HepG2 (cell line): ENCODE measurements around the gene DIAPH1. TPM values are rescaled to one million over a fixed set of nuclear protein-coding genes. Genes with fewer than 3 reads are reported as not detected.

Source experiments
- ISL2 ChIP-seq: sonication (generic); formaldehyde crosslinking; IDR thresholded peaks from 2 replicates; pipeline ENCODE4 v1.5.0; 2020; ENCODE audit warnings: missing genetic modification reagents
- KLF9 ChIP-seq: IDR thresholded peaks from 2 replicates; pipeline ENCODE4 v1.6.1; 2016; ENCODE audit warnings: low read depth
- MEF2D ChIP-seq: sonication (generic); formaldehyde crosslinking; IDR thresholded peaks from 2 replicates; pipeline ENCODE4 v1.5.1; 2020; ENCODE audit warnings: mild to moderate bottlenecking, missing genetic modification reagents
- PAF1 ChIP-seq: IDR thresholded peaks from 2 replicates; pipeline ENCODE4 v1.6.1; 2016; ENCODE audit warnings: missing genetic modification reagents, missing compliant biosample characterization
- TP53 ChIP-seq: sonication (generic); formaldehyde crosslinking; conservative IDR thresholded peaks from 2 replicates; pipeline ENCODE4 v1.4.0; 2020; ENCODE audit warnings: missing genetic modification reagents
- YY1 ChIP-seq: IDR thresholded peaks from 2 replicates; pipeline ENCODE4 v1.6.1; 2011; ENCODE audit warnings: low read length, low read depth, moderate library complexity, mild to moderate bottlenecking; ENCODE audit not compliant: insufficient read depth, insufficient replicate concordance
- ZC3H4 ChIP-seq: sonication (generic); formaldehyde crosslinking; IDR thresholded peaks from 2 replicates; pipeline ENCODE4 v1.4.0; 2020; ENCODE audit warnings: missing genetic modification reagents, borderline replicate concordance
- ZIK1 ChIP-seq: sonication (generic); formaldehyde crosslinking; IDR thresholded peaks from 2 replicates; pipeline ENCODE4 v1.5.0; 2020; ENCODE audit warnings: mild to moderate bottlenecking, low read depth, missing genetic modification reagents, borderline replicate concordance
- ZNF205 ChIP-seq: IDR thresholded peaks from 2 replicates; pipeline ENCODE4 v1.6.1; 2018; ENCODE audit warnings: missing biosample characterization, missing genetic modification reagents
- ZNF431 ChIP-seq: sonication (generic); formaldehyde crosslinking; IDR thresholded peaks from 2 replicates; pipeline ENCODE4 v1.9.0; 2022; ENCODE audit warnings: missing genetic modification reagents, low read depth, mild to moderate bottlenecking, borderline replicate concordance
- ZNF616 ChIP-seq: sonication (generic); formaldehyde crosslinking; IDR thresholded peaks from 2 replicates; pipeline ENCODE4 v1.5.0; 2020; ENCODE audit warnings: low read depth, mild to moderate bottlenecking, missing genetic modification reagents
- ZNF749 ChIP-seq: sonication (generic); formaldehyde crosslinking; IDR thresholded peaks from 2 replicates; pipeline ENCODE4 v1.8.0; 2022; ENCODE audit warnings: mild to moderate bottlenecking, missing genetic modification reagents, moderate library complexity, borderline replicate concordance
- ZNF792 ChIP-seq: IDR thresholded peaks from 2 replicates; pipeline ENCODE4 v1.6.1; 2016
- polyA plus RNA-seq, 8 experiments: library from polyadenylated mRNA; depleted of rRNA in 3 of 8; stranded (reverse) in 7 of 8; unstranded in 1 of 8; fragments of >200 nt; fragmentation: Illumina TruSeq in 4 of 8; extraction: Trizol in 4 of 8; gene quantifications; 2 replicates each; pipeline versions ENCODE4 v1.2.1 to v1.2.3, GENCODE V29; 2011 to 2016; ENCODE audit warnings: low read depth in 4 of 8, missing spikeins in 1 of 8, mixed read lengths in 1 of 8; ENCODE audit not compliant: insufficient read depth in 1 of 8
- total RNA-seq, 5 experiments: library from RNA; depleted of rRNA; stranded (reverse); fragments of >200 nt; fragmentation: Illumina TruSeq; extraction: Trizol; gene quantifications; 2 replicates each; pipeline ENCODE4 v1.2.3, GENCODE V29; 2016; ENCODE audit warnings: low read depth in 1 of 5
- TF ChIP-seq, protein P1 (sequence below): sonication (generic); formaldehyde crosslinking; IDR thresholded peaks from 2 replicates; pipeline ENCODE4 v1.4.0; 2020; ENCODE audit warnings: mild to moderate bottlenecking, missing genetic modification reagents
- TF ChIP-seq, protein P2 (sequence below): sonication (generic); formaldehyde crosslinking; IDR thresholded peaks from 2 replicates; pipeline ENCODE4 v1.4.0; 2020; ENCODE audit warnings: missing genetic modification reagents, borderline replicate concordance
- TF ChIP-seq, protein P3 (sequence below): sonication (generic); formaldehyde crosslinking; IDR thresholded peaks from 2 replicates; pipeline ENCODE4; 2020; ENCODE audit warnings: missing genetic modification reagents, mild to moderate bottlenecking, borderline replicate concordance

The DIAPH1 gene
- total and polyA plus RNA-seq, 2 of the 13 experiments (the other 11 are each of a cell fraction or from before 2014, with no cell fraction given), result 25.1 to 33.9 TPM

DNA sequence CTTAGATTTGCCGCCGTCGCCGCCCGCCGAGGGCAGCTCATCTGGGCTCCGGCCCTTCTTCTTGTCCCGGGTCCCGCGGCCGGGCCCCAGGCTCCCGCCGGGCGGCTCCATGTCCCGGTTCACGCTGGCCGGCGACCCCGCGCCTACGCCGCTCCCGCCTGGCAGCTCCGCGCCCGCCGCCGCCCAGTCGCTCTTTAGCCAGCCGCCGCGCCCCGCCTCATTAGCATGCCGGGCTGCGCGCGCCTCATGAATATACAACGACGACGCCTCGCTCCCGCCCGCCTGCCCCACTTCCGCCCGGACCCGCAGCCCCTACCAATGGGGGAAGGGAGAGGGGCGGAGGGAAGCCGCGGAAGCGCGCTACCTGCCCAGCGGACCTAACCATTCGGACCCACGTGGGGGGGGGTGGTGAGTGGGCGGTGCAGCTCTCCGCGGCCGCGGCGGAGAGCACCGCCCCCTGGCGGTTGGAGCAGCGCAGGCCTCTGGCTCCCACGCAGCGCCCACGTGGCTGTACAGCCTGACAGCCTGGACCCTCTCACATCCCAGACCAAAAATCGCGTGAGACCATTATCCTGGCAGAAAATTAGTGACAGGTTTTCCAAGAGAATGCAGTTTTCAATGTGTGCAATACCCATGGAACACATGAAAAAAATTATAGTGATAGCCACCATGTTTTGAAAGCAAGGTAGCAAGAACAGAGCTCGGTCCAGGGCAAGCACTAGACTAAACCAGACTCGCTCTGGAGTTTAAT lies at the start of gene DIAPH1 (continued):
- TF ChIP-seq, protein P1, sequence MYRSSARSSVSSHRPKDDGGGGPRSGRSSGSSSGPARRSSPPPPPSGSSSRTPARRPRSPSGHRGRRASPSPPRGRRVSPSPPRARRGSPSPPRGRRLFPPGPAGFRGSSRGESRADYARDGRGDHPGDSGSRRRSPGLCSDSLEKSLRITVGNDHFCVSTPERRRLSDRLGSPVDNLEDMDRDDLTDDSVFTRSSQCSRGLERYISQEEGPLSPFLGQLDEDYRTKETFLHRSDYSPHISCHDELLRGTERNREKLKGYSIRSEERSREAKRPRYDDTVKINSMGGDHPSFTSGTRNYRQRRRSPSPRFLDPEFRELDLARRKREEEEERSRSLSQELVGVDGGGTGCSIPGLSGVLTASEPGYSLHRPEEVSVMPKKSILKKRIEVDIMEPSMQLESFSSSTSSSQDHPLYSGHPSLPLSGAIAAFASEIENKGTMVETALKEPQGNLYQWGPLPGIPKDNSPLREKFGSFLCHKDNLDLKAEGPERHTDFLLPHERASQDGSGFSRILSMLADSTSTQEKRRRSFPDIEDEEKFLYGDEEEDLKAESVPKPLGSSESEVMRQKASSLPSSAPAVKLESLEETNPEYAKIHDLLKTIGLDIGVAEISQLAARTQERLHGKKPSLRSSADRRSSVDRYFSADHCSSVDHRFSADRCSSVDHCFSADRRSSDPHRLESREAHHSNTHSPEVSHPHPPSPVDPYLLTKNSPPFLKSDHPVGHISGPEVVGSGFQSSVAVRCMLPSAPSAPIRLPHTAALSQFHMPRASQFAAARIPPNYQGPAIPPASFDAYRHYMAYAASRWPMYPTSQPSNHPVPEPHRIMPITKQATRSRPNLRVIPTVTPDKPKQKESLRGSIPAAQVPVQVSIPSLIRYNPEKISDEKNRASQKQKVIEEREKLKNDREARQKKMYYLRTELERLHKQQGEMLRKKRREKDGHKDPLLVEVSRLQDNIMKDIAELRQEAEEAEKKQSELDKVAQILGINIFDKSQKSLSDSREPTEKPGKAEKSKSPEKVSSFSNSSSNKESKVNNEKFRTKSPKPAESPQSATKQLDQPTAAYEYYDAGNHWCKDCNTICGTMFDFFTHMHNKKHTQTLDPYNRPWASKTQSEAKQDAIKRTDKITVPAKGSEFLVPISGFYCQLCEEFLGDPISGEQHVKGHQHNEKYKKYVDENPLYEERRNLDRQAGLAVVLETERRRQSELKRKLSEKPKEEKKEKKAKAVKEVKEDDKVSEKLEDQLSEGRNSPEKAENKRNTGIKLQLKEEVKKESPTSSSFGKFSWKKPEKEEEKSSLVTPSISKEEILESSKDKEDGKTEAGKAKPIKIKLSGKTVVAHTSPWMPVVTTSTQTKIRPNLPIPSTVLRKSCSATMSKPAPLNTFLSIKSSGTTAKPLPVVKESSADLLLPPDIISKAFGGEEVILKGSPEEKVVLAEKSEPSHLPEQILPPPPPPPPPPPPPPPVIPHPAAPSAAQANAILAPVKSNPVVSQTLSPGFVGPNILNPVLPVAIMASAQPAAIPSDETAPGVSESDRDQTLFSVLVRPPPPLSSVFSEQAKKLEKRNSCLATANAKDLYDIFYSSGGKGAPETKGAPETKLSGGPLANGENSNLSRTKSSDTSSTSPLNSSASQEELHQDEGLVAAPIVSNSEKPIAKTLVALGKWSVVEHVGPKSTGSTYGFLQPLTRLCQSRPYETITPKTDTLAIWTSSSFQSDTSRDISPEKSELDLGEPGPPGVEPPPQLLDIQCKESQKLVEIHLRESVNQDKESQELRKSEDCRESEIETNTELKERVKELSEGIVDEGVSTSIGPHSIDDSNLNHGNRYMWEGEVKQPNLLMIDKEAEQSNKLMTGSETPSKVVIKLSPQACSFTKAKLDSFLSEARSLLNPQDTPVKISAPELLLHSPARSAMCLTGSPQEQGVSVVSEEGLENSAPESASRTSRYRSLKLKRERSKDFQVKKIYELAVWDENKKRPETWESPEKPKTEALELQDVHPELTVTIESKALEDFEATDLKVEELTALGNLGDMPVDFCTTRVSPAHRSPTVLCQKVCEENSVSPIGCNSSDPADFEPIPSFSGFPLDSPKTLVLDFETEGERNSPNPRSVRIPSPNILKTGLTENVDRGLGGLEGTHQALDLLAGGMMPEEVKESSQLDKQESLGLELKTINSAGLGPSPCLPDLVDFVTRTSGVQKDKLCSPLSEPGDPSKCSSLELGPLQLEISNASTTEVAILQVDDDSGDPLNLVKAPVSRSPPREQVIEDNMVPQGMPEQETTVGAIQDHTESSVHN (CRISPR knock-in tag), result peak; percentile 69; the same call in 1 of the 2 replicates
- TF ChIP-seq ZNF749 (CRISPR knock-in tag), result peak; percentile 79; the same call in 1 of the 2 replicates
- TF ChIP-seq ZNF431 (CRISPR knock-in tag), result peak; percentile 74; the same call in 1 of the 2 replicates
- no peak for TF ChIP-seq ZC3H4 (CRISPR knock-in tag)
- TF ChIP-seq YY1, result peak; percentile 64
- peak; percentile 75 for TF ChIP-seq ZIK1
- no peak for TF ChIP-seq TP53
- TF ChIP-seq MEF2D, result peak; percentile 86
- TF ChIP-seq, protein P2, sequence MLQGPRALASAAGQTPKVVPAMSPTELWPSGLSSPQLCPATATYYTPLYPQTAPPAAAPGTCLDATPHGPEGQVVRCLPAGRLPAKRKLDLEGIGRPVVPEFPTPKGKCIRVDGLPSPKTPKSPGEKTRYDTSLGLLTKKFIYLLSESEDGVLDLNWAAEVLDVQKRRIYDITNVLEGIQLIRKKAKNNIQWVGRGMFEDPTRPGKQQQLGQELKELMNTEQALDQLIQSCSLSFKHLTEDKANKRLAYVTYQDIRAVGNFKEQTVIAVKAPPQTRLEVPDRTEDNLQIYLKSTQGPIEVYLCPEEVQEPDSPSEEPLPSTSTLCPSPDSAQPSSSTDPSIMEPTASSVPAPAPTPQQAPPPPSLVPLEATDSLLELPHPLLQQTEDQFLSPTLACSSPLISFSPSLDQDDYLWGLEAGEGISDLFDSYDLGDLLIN, result no peak
- TF ChIP-seq PAF1, result no peak
- TF ChIP-seq ISL2, result peak; percentile 71; the same call in 1 of the 2 replicates
- peak; percentile 85; the same call in 1 of the 2 replicates for TF ChIP-seq ZNF792 (CRISPR knock-in tag)
- TF ChIP-seq ZNF205 (CRISPR knock-in tag), result peak; percentile 68; the same call in 1 of the 2 replicates
- peak; percentile 93 for TF ChIP-seq KLF9 (CRISPR knock-in tag)
- TF ChIP-seq ZNF616, result peak; percentile 56; the same call in 1 of the 2 replicates
- TF ChIP-seq, protein P3, sequence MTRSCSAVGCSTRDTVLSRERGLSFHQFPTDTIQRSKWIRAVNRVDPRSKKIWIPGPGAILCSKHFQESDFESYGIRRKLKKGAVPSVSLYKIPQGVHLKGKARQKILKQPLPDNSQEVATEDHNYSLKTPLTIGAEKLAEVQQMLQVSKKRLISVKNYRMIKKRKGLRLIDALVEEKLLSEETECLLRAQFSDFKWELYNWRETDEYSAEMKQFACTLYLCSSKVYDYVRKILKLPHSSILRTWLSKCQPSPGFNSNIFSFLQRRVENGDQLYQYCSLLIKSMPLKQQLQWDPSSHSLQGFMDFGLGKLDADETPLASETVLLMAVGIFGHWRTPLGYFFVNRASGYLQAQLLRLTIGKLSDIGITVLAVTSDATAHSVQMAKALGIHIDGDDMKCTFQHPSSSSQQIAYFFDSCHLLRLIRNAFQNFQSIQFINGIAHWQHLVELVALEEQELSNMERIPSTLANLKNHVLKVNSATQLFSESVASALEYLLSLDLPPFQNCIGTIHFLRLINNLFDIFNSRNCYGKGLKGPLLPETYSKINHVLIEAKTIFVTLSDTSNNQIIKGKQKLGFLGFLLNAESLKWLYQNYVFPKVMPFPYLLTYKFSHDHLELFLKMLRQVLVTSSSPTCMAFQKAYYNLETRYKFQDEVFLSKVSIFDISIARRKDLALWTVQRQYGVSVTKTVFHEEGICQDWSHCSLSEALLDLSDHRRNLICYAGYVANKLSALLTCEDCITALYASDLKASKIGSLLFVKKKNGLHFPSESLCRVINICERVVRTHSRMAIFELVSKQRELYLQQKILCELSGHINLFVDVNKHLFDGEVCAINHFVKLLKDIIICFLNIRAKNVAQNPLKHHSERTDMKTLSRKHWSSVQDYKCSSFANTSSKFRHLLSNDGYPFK (CRISPR knock-in tag), result peak; percentile 74; the same call in 1 of the 2 replicates
